SHP77 treated with DMSO at 0.1 percent for 48 hours (cell line): Measurements from ENCODE around the gene CHRNG.

Source experiments
- DNase-seq: peaks from one replicate; lab custom pipeline; 2025; lab: John Stamatoyannopoulos, UW

Gene CHRNG, protein sequence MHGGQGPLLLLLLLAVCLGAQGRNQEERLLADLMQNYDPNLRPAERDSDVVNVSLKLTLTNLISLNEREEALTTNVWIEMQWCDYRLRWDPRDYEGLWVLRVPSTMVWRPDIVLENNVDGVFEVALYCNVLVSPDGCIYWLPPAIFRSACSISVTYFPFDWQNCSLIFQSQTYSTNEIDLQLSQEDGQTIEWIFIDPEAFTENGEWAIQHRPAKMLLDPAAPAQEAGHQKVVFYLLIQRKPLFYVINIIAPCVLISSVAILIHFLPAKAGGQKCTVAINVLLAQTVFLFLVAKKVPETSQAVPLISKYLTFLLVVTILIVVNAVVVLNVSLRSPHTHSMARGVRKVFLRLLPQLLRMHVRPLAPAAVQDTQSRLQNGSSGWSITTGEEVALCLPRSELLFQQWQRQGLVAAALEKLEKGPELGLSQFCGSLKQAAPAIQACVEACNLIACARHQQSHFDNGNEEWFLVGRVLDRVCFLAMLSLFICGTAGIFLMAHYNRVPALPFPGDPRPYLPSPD

DNA sequence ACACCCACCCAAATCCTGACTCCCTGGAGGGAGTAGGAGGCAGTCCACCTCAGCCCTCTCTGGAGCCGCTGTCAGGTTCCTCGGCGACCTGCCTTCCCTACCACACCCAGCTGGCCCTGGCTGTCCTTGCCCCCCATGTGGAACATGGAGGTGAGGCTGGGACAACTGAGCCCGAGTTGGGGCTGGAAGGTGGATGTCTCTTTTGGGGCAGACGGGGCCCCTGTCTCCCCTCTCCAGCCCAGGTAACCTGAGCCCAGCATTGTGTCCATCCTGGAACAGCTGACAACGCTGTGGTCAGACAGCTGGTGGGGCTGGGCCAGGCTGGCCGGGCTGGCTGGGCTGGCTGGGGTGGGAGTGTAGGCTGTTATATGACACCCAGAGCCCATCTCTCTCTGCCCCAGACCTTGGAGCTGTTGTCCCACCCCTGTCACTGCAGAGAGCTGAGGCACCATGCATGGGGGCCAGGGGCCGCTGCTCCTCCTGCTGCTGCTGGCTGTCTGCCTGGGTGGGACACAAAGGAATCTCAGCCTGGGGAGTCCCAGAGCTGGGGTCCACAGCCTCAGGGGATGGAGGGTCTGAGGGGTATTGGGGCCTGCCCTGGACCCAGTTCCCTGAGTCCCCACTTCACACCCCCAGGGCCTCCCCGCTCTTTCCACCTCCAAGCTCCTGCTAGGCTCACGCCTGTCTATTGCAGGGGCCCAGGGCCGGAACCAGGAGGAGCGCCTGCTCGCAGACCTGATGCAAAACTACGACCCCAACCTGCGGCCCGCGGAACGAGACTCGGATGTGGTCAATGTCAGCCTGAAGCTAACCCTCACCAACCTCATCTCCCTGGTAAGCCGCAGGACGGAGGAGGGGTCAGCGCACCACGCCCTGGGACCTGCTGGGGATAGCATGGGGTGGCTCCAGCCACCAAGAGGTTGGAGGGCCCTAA lies at the start of gene CHRNG:
CHRNG (plus strand) TSS at position 395 of the 934 bp plus-strand sequence; CDS start at position 451, 56 bp downstream.
- no peak for DNase-seq

DNA sequence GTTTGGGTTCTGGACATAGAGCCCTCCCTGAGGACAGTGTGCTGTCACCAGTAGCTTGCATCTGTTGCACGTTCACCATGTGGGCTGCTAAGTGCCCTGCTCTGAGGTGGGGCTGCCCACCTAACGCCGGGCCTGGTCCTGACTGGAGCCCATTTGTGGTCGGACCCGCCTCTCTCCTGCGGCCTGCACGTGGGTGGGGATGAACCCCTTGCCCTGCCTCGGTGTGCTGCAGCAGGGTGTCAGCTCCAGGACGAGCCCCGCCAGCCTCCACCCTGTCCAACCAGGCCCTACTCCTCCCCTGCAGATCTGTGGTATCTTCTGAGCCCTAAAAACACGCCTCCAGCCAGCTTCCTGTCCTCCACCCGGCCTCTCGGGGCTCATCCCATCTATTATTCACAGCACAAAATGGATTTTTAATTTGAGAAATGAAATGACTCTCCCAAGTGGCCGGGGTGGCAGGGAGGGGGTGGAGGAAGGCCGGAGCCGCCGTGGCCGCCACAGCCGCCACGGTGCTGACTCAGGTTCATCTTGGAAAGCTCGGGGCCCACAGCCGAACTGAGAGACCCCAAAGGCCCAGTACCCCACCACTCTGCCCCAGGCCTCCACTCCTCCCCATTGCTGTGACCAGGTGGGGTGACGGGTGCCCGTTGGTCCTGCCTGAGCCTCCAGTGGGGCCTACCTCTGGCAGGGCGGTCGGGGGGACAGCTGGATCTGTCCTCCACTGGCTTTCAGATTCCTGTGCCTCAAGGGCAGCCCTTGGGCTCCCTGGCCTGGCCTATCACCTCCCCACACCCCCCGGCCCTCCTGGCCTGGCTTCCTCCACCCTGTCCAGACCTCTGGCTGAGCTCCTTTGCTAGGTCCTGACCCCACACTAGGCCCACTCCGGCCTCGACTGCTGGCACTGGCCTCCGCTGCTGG lies 49.0 kb upstream of the CHRNG start:
- DNase-seq, result no peak

DNA sequence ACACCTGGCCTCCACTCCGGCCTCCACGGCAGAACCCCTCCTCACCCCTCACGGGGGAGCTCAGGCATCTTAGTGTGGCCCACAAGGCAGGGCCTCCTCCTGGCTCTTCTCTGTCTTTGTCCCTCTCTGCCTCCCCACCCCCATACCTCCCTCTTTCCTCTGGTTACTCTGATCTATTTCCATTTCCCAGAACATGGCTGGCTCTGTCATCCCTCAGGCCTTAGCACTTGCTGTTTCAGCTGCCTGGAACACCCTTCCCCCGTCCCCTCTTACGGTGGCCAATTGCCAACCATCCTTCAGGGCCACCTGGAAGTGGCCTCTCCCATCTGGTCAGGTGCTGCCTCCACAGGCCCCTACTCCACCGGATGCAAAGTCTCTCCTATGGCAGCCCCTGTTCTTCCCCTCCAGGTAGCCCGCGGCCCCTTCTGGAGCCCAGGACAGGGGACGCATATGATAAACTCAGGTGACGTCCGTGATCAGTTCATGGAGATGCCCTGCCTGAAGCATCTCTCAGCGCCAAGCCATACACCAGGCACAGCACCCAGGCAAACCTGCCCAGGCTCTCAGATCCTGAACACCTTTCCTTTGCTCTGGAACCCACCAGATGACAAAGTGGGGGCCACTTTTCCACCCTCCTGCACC lies 48.2 kb upstream of the CHRNG start:
- DNase-seq, result peak; percentile 69

DNA sequence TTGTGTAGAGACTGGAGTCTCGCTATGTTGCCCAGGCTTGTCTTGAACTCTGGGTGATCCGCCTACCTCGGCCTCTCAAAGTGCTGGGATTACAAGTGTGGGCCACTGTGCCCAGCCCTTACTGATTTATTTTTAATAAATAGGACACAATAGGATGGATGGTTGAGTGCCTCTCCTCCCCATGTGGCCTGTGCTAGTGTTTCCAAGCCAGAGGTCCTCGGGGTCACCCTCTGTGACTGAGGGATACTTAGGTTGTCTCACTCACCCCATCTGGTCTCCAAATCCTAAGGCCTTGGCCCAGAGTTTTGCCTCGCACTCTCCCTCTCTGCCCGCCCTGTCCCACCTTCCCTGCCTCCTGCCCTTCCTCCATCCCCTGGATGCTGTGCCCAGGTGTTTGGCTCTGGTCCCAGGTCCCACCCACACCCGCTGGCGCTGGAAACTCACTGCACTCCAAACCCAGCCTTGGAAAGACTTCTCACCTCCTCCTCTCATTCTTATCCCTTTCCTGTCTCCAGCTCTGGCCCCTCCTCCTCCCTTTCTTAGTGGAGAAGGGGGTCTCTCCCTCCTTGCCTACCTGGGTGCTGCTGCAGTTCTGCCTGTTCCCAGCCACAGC lies 47.1 kb upstream of the CHRNG start:
- DNase-seq, result no peak

DNA sequence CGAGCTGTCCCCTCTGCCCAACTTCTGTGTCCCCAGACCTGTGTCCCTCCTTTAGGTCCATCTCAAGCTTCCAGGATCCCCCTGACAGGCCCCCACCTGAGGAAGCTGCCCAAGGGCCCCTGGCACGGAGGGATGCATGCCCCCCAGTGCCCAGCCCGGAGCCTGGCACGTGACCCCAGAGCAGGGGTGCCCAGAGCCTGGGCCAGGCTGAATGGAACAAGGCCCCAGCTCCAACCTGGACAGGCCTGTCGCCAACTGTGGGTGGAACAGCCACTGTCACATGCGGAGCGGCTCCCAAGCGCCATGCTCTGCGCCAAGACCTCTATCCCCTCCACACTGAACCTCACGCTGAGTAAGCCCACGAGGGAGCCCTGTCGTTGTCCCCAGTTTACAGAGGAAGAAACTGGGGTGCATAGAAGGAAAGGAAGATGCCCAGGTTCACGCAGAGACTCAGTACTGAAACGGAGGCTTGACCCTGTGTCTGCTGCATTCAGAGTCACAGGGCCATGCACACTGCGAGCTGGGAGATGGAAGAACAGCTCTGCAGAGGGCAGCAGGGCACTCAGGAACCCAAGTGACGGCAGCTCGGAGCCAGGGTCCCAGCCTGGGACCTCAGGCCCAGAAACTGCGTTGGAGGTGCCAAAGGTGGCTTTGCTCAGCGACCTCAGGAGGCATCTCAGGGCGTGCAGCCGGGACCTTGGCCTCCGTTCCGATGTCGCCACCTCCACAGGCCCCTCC lies 46.4 kb upstream of the CHRNG start:
- no peak for DNase-seq

DNA sequence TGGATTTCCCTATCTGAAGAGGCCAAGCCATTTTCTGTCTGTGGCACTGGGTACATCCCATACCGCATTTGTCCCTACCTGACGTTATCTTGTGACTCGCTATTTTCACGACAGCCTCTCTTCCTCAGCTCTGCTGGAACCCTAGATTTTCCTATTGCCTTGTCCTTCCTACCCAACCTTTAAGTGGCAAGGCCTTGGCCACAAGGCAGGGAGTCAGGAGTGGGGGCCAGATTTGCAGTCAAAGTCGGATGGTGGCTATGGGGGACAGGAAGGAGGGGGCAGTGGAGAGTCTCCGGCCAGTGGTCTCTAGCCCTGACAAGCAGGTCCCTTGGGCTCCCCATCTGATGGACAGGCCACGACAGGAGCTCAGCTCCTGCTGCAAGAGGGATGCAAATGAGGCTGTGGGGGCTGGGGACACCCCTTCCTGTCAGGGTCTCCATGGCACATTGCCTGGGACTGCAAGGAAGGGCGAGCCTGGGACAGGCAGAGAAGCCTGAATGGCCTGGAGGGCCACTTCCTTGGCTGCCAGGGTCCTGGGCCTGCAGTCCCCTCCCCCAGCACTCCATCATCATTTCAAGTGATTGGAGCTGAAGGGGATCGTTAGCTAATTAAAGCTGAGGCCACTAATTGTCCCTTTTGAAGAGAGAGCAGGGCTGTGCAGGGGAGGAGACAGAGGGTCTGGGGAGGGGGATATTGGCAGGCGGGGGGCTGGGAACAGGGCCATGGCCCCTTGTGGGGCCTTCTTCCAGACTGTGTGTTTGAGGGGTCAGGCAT lies 45.6 kb upstream of the CHRNG start:
- DNase-seq, result no peak

DNA sequence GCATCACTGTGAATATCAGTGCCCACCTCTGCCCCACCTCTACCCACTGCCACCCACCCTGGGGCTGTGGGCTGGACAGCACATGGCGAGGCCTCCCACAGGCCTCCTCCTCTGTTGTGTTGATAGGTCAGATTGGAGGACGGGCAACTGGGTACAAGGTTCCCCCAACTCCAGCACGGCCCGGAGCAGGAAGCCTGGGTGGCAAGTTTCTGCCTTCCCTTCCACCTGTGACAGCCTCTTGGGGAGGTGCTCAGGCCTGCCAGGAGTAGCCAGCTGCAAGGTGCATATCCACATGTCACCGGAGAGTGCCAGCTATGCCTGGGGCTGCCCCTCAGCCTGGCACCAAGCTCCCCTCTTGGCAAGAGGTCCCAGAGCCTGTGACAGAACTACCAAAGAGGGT lies 45.0 kb upstream of the CHRNG start:
- DNase-seq, result no peak

DNA sequence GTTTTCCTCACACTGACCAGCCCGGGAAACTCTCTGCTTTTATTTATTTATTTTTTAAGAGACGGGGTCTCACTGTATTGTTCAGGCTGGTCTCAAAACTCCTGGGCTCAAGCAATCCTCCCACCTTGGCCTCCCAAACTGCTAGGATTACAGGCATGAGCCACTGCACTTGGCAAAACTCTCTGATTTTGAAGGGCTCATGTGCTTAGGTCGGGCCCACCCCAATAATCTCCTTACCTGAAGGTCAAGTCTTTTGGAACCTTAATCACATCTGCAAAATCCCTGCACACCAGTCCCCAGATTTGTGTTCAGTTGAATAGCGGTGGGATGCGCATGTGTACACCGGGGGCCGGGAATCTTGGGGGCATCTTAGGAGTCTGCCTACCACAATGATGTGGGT lies 44.2 kb upstream of the CHRNG start:
- DNase-seq, result no peak

DNA sequence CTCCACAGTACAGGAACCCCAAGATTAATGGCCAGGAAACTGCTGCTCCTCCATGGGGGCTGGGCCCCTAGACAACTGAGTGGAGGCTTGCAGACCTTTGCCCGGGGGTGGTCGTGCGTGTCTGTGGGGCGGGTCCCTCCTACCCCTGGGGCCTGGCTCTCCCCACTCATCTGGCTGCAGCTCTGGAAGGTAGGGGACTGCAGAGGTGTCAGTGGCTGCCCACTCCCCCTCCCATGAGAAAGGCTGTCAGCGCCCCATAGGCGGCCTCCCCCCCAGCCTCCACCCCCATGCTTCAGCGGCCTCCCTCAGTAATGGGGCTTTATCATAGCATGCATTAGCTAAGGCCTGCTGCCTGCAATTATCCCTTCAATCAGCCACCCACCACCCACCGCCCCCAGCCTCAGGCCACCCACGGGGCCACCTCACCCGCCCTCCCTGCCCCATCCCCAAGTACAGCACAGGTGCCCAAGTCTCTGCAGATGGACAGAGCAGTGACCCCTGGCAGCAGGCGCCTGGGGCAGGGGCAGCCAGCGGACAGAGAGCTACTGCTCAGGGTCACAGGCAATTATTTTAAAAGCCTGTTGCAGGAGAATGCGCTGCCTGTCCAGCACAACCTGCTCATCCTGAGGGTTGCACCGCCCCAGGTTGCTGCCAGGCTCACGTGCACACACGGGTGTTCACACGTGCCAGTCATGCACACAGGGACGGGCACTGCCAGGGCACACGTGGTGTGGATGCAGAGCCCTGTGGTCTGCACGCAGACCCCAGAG lies 42.8 kb upstream of the CHRNG start:
- DNase-seq, result no peak

DNA sequence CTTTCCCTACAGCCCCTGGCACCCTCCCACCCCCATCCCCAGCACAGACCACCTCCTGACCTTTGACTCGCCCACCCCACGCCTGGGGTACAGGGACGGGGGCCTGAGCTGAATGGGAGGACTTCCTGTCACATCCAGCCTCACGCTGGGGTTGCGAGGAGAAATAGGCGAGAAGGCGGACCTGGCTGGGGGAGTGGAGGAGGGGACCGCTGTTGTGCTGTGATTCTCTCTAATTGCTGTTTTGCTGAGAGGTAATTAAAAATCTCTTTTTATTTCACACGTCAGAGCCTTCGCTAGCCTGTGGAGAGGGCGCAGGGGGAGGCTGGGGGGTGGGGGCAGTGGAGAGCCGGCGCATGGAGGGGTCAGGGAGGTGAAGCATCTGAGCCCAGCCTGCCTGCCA lies 42.1 kb upstream of the CHRNG start:
- no peak for DNase-seq

DNA sequence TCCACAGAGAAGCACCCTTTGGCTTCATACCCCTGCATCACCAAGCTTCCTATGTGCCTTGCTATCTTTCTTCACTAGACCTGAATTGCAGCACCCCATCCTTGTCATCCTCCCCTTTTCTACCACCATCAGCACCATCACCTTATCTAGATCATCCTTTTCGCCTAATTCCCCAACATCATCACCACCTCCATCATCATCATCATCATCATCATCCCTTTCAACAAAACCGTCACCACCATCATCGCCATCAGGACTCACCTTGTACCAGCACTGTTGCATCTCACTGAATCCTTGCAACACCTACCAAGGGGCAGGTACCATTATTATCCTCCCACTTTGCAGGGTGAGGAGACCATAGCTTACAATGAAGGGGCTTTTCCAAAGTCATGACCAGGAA lies 41.0 kb upstream of the CHRNG start:
- no peak for DNase-seq

DNA sequence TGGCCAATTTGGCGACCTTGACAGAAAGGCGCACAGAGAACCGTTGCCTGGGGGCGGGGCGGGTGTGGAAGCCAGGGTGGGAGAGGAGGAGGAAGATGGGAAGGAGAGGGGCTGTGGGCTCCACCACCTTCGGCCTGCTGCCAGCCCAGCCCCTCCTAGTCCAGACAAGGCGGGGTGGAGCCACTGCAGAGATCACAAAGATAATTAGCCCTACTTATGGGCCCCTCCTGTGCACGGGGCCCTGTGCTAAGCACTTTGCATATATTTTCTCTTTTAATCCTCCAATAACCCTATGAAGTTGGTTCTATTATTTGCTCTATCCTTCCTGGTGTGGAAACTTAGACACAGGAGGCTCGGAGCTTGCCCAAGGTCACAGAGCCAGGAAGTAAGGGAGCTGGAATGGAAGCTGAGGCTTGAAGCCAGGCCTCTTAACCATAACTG lies 38.1 kb upstream of the CHRNG start:
- DNase-seq, result no peak

DNA sequence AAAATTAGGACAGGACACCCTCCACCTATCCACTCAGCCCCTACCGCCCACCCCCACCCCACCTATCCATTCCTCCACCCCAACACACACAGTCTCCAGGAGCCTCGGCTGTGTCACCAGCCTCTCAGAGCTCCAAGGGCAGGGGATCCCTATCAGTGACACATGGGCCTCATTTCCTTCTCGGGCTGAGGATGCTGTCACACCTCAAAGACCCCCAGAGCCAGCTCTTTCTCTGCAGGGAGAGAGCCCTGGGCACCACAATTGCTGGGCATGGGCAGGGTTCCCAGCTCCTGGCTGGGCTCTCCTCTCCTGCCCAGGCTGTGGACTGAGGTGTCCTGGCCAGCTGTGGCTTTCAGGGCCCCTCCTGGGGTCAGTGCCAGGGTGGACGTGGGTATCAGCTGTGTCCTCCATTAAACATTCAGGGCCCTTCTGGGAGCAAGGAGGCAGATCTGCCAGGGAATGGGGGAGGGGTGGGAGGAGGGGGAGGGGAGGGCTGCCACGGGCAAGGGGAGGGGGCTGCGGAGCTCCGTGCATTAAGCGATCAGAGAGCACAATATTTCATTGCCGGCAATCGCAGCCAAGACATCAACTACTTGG lies 37.6 kb upstream of the CHRNG start:
- no peak for DNase-seq

DNA sequence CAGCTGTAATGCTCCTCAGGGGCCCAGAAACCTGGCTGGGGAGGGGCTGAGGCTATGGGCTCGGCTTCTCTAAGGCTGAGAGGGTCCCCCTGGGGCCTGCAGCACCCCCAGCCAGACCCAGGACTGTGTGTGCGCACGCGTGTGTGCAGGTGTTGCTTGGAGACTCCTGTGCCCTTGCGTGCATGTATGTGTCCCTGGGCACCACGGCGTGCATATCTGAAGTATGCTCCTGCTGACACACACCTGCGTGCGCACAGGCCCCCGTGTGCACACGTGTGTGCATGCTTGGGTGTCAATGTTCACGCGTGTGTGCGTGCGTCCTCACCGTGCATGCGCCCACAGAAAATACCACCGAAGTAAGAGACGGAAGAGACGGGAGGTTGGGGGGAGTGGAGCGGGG lies 37.0 kb upstream of the CHRNG start:
- DNase-seq, result no peak

DNA sequence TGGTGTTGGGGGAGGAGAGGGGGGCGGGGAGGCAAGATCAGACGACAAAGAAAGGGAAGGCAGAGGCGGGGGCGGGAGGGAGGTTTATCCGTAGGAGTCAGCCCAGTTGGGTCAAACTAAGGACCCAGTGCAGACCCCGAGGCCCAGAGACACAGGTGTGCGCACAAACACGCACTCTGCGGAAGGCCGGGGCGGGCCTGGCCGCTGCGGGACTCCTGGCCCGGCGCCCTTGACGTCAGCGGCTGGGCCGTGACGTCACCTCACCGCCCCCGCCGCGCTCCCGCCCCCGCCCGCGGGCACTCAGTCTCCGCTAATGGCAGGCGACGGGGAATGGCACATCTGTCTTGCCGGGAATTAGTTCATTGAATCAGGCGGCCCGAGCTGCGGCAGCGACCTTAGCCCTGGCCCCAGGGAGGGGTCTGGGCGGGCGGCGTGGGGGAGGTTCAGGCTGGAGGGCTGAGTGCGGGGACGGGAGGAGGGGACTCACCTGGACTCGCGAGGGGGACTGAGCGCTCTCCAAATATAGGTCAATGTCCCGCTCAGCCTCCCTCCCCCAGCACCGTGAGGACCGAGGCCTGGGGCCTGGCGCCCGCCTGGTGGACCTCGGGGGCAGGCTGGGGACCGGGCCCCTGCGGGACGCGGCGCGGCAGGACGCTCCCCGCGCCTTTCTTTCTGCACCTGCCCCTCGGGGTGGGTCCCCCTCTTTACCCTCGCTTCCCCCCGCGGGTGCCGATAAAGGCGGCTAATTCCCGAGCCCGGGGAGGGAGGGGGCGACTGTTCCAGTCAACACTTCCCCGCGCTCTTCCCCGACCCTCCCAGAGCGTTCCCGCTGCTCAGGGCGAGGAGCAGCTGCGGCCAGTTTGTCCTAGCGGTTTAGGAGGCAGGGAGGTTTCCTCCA lies 36.3 kb upstream of the CHRNG start:
- peak; percentile 71 for DNase-seq

DNA sequence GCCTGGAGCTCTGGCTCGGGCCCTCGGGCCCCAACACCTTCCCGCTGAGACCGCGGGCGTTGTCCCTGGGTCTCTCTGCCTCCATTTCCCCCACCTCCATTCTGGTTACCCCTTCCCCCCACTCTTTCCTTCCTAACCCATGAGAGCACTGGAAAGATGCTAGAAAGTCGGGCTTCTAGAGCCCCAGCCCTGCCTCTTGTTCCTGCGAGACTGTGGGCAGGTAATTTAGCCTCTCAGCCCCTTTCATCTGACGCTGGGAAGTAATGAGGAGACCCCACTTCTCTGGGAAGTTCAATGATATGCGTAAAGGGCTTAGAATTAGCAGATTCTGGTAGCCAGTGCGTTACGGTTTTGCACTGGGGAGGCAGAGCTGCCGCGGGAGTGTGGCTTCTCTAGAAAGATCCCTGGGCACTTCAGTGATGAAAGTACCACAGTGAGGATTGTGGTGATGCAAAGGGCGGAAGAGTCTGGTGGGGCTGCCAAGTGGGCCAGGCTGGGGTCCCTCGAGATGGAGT lies 35.6 kb upstream of the CHRNG start:
- no peak for DNase-seq

DNA sequence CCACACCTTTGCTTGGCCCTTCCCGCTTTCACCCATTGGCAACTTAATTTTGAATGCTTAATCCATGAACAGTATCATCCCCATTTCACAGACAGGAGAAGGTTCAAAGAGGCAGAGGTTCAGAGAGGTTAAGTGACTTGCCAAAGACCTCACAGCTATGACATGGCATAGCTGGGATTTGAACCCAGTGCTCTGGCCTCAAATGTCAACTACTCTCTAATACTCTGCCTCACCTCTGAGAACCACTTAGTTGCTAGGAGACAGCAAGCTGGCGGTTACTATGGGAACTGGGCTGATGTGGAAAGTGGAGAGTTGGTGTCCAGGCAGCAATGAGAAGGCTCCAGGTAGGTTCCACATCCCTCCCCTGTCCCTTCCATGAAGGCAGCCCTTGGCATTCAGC lies 35.1 kb upstream of the CHRNG start:
- DNase-seq, result no peak
